Endothelial cell of umbilical vein (primary cell): Measurements from ENCODE around the gene IL20. TPM values are rescaled to one million over a fixed set of nuclear protein-coding genes. Genes with fewer than 3 reads are reported as not detected.

Experiments
- BruUV-seq: library from RNA; stranded (reverse); fragments of 400-500 nt; replicated peaks from 2 replicates; lab custom pipeline; 2021; lab: Mats Ljungman, UMichigan
- CTCF ChIA-PET: fragments of 300-600, 350-600 bp; sonication (Branson Sonifier 250); formaldehyde crosslinking; loops from one replicate; lab custom pipeline; 2021; ENCODE audit warnings: antibody characterized with exemption, inconsistent platforms; lab: Charles Lee
- POLR2A ChIA-PET: fragments of 300-600, 350-600 bp; sonication (Branson Sonifier 250); formaldehyde crosslinking; loops from one replicate; lab custom pipeline; 2021; ENCODE audit warnings: antibody characterized with exemption, inconsistent platforms; lab: Charles Lee
- DNase-seq: peaks from one replicate; pipeline ENCODE4 v3.0.0-alpha.2; 2011; ENCODE audit warnings: low read depth, low spot score
- FAIRE-seq: peaks from 2 replicates; lab custom pipeline; 2011; peaks lifted over from hg19 to GRCh38; lab: Jason Lieb, UNC
- H2AFZ ChIP-seq: 2 replicates; pipeline ENCODE4 v1.6.0; 2012; ENCODE audit warnings: low read depth, low read length, control low read depth, inconsistent platforms
- H3K27ac ChIP-seq: 2 replicates; pipeline ENCODE4 v1.5.1; 2011; ENCODE audit warnings: low read depth, mild to moderate bottlenecking, control low read depth, low read length, moderate library complexity; ENCODE audit not compliant: insufficient read depth
- H3K27me3 ChIP-seq, 2 experiments: 2 replicates each; pipeline versions ENCODE4 v1.6.0 to v1.6.1; 2011; ENCODE audit warnings: low read length in 2 of 2, mixed read lengths in 1 of 2; ENCODE audit not compliant: control insufficient read depth in 2 of 2, insufficient read depth in 2 of 2
- H3K36me3 ChIP-seq, 2 experiments: 2 replicates in 1 of 2; 3 replicates in 1 of 2; pipeline ENCODE4 v1.5.1; 2011; ENCODE audit warnings: low read length in 2 of 2, mild to moderate bottlenecking in 1 of 2, moderate library complexity in 1 of 2; ENCODE audit not compliant: control insufficient read depth in 2 of 2, insufficient read depth in 2 of 2; ENCODE audit errors: extremely low read depth in 1 of 2
- H3K4me1 ChIP-seq: 3 replicates; pipeline ENCODE4 v1.5.1; 2011; ENCODE audit warnings: mild to moderate bottlenecking, low read length; ENCODE audit not compliant: control insufficient read depth, insufficient read depth; ENCODE audit errors: extremely low read depth
- H3K4me2 ChIP-seq: 2 replicates; pipeline ENCODE4 v1.6.1; 2011; ENCODE audit warnings: low read length, control low read depth, mixed read lengths; ENCODE audit not compliant: insufficient read depth
- H3K4me3 ChIP-seq, 3 experiments: fragments of 200-600 bp in 1 of 3; sonication (generic), shearing (Covaris generic) in 1 of 3; replicated peaks in 1 of 3; 2 replicates each; pipeline ENCODE4 v1.5.1; 2011 to 2016; ENCODE audit warnings: control low read depth in 3 of 3, low read length in 3 of 3, mild to moderate bottlenecking in 2 of 3, inconsistent platforms in 1 of 3, low read depth in 1 of 3, moderate library complexity in 1 of 3; ENCODE audit not compliant: insufficient read depth in 1 of 3
- H3K79me2 ChIP-seq: 2 replicates; pipeline ENCODE4 v1.6.0; 2012; ENCODE audit warnings: low read length, inconsistent platforms; ENCODE audit not compliant: control insufficient read depth, insufficient read depth
- H3K9ac ChIP-seq: replicated peaks from 2 replicates; pipeline ENCODE3; 2011; ENCODE audit warnings: low read length, control low read depth; ENCODE audit not compliant: insufficient read depth; ENCODE audit errors: extremely low read depth
- H3K9me1 ChIP-seq: replicated peaks from 3 replicates; pipeline ENCODE4 v1.6.0; 2011; ENCODE audit warnings: mild to moderate bottlenecking, low read length; ENCODE audit not compliant: control insufficient read depth, insufficient read depth; ENCODE audit errors: extremely low read depth
- H3K9me3 ChIP-seq: replicated peaks from 2 replicates; pipeline ENCODE4 v1.5.1; 2012; ENCODE audit warnings: low read length, inconsistent platforms; ENCODE audit not compliant: control insufficient read depth, insufficient read depth
- H4K20me1 ChIP-seq: replicated peaks from 2 replicates; pipeline ENCODE3; 2011; ENCODE audit warnings: mild to moderate bottlenecking, low read length; ENCODE audit not compliant: control insufficient read depth, insufficient read depth; ENCODE audit errors: extremely low read depth
- GATA2 ChIP-seq: IDR thresholded peaks from 2 replicates; pipeline ENCODE4 v1.7.0; 2011; ENCODE audit warnings: low read depth, mild to moderate bottlenecking, moderate library complexity, mixed read lengths, low read length; ENCODE audit not compliant: insufficient read length, insufficient read depth
- JUN ChIP-seq: IDR thresholded peaks from 2 replicates; pipeline ENCODE4 v1.6.1; 2011; ENCODE audit warnings: borderline replicate concordance, low read depth; ENCODE audit not compliant: insufficient read length, insufficient read depth
- MAX ChIP-seq: IDR thresholded peaks from 2 replicates; pipeline ENCODE4 v1.6.1; 2011; ENCODE audit not compliant: insufficient read depth, insufficient read length
- POLR2A ChIP-seq: IDR thresholded peaks from 2 replicates; pipeline ENCODE4 v1.6.1; 2012; ENCODE audit warnings: low read depth, mild to moderate bottlenecking, control low read depth, low read length
- POLR2AphosphoS5 ChIP-seq: IDR thresholded peaks from 2 replicates; pipeline ENCODE4 v1.6.1; 2012; ENCODE audit warnings: low read depth, mild to moderate bottlenecking, control low read depth, low read length, moderate library complexity; ENCODE audit not compliant: insufficient read depth
- dilution Hi-C: fragments of 300-500 bp; cut with MboI; formaldehyde crosslinking; loops from one replicate; pipeline ENCODE4 v1.15.0; 2019; ENCODE audit warnings: low sequenced_read_pairs; ENCODE audit not compliant: extremely low pct_ligation_motif_present
- intact Hi-C: fragments of 100-400 bp; cut with micrococcal nuclease; formaldehyde crosslinking; loops from one replicate; pipeline ENCODE4 v1.10.0; 2022
- polyA plus RNA-seq, 4 experiments: library from polyadenylated mRNA; depleted of rRNA in 3 of 4; stranded (reverse) in 3 of 4; unstranded in 1 of 4; fragments of >200 nt; gene quantifications; 2 replicates each; pipeline versions ENCODE4 v1.2.1 to v1.2.3, GENCODE V29; 2011 to 2012; ENCODE audit warnings: missing spikeins in 1 of 4
- total RNA-seq: library from RNA; stranded (reverse); gene quantifications from 2 replicates; pipeline ENCODE4 v1.2.3, GENCODE V29; 2021

The IL20 gene
- total and polyA plus RNA-seq, 2 donors (not counting 3 experiments of a cell fraction or from before 2014, with no cell fraction given), result not detected

- CTCF ChIA-PET, result interaction anchor here (1.5 kb wide), 1 partner anchor 10 kb away, joined by 6 read pairs; no protein-coding TSS in a partner anchor
Measured at GRCh38 chr1:206828061-206828460, 37.4 kb upstream of the IL20 start.

GRCh38 chr1:206828765-206829164 lies 36.7 kb upstream of the IL20 start:
- no peaks in the 10 kb centered on the region for H3K36me3 ChIP-seq
- POLR2A ChIA-PET, result no interaction called here
- H3K9me3 ChIP-seq, result no peaks in the 10 kb centered on the region
- dilution Hi-C loops (no loop called here), intact Hi-C loops (no loop called here)
- H3K4me2 ChIP-seq, result no peak overlapping the region
- BruUV-seq, result no TSS peak
- H3K79me2 ChIP-seq, result no peaks in the 10 kb centered on the region
- no peaks in the 10 kb centered on the region for H4K20me1 ChIP-seq
- H3K27ac ChIP-seq, result no peak overlapping the region
- DNase-seq (no peak), FAIRE-seq (no peak)
- H3K4me1 ChIP-seq, result peaks cover 5% of the 10 kb centered on the region
- no peaks in the 10 kb centered on the region for H3K9me1 ChIP-seq
- peaks cover 3 to 8% of the 10 kb centered on the region in 2 experiments for H3K27me3 ChIP-seq
- no peak overlapping the region for H3K4me3 ChIP-seq
- TF ChIP-seq GATA2, result no peak
- no peak overlapping the region for H2AFZ ChIP-seq
- no peak overlapping the region for H3K9ac ChIP-seq
- CTCF ChIA-PET, result no interaction called here

More at GRCh38 chr1:206828061-206828460, 37.4 kb upstream of the IL20 start:
- H3K4me3 ChIP-seq, result no peak overlapping the region
- H3K27ac ChIP-seq, result no peak overlapping the region
- no peaks in the 10 kb centered on the region for H3K9me3 ChIP-seq
- dilution Hi-C loops, result no loop called here
- FAIRE-seq, result no peak
- POLR2A ChIA-PET, result no interaction called here
- H2AFZ ChIP-seq, result no peak overlapping the region
- H3K27me3 ChIP-seq, result peaks cover 0 to 6% of the 10 kb centered on the region in 2 experiments
- no peaks in the 10 kb centered on the region for H4K20me1 ChIP-seq
- no peak overlapping the region for H3K4me2 ChIP-seq
- H3K36me3 ChIP-seq, result no peaks in the 10 kb centered on the region
- H3K9ac ChIP-seq, result no peak overlapping the region
- H3K4me1 ChIP-seq, result peaks cover 5% of the 10 kb centered on the region
- no TSS peak for BruUV-seq
- no peak for DNase-seq
- no peaks in the 10 kb centered on the region for H3K9me1 ChIP-seq
- intact Hi-C loops, result no loop called here
- TF ChIP-seq JUN (no peak), MAX (no peak), POLR2A (no peak), POLR2AphosphoS5 (no peak)
- no peaks in the 10 kb centered on the region for H3K79me2 ChIP-seq
